ENCODE measurements around the gene GCDH.
"Not testable (repeated sequence)": the region's sequence is repeated elsewhere in the genome, so short reads cannot be mapped to it uniquely, and the experiment has no call there.

Gene GCDH

GRCh38 chr19:12907166-12907565, 16.2 kb downstream of the GCDH start:
- ATAC-seq (no peak), DNase-seq (no peak)

DNA sequence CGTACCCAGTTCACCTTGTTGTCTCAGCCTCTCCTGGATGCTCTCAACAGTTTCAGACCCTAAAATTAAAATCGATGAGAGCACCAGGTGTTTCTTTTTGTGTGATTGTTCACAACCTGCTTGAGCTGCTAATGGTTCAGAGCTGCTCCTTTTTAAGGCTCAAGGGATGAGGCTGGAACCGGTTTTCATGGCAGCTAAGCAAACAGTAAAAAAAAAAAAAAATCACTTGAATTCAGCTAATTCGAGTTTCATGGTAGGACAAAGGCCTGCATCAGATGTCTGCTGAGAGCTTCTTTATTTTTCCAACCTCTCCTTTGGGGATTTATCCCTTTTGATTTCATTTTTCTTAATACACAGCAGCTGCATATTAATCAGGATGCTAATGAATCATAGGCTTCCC, 21.6 kb downstream of the GCDH start:
- DNase-seq (no peak), ATAC-seq (no peak)

DNA sequence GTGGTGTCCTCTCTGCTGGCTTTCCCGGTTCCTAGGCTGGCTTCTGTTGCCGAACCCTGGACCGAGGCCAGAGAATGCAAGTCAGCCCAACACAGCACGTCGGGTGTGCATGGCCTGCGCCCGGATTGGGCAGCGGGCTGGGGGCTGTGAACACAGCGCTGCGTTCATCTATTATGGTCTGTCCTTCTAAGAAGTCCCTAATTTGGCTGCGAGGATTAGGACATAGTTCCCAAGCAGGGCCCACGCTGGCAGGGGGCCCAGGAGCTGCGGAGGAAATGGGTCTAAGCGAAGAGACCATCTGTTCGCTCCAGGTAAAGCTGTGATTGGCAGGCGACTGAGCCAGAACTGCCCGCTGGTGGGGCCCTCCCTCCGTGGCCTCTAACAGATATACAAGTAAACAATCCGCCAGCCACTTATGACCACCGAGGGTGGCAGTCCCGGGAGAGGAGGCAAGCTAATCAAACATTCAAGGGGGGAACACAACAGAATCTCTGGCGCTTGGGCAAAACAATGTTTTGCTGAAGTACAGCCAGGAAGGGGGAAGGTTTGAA, 22.1 kb downstream of the GCDH start:
- no peak for DNase-seq
- no peak for ATAC-seq

GRCh38 chr19:12913851-12914690, 23.1 kb downstream of the GCDH start:
- DNase-seq (peak; percentile 55), ATAC-seq (peak; percentile 68)

DNA sequence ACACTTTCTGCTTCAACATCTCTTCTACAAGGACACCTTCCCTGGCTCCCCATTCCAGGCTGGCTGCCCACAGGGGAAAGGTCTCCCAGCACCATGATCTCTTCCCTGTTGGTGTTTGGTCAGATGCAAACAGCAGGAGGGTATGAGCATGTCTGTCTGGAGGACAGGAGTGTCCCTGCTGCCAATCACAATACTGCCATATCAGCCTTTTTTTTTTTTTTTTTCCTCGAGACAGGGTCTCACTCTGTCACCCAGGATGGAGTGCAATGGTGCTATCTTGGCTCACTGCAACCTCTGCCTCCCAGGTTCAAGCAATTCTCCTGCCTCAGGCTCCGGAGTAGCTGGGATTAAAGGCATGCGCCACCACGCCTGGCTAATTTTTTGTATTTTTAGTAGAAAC, 24.9 kb downstream of the GCDH start:
- DNase-seq, ATAC-seq: not testable (repeated sequence)

DNA sequence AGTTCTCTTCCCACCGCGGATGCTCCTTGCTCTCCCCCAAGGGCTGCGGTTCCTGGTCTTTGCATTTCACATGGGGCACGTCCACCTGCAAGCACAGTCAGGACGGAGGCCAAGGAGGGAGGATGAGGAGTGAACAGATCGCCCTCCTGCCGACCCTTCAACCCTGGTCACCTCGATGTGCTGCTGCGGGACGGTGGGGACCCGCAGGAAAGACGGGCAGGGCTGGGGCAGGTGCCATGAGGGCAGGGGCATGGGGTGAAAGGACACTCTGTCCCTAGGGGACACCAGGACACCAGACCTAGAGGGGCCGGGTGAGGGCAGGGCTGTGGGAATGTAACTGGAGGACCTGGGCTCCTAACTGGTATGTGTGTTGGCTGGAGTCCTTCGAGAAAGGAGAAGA, 27.3 kb downstream of the GCDH start:
- ATAC-seq, result no peak
- DNase-seq, result no peak

- ATAC-seq (no peak), DNase-seq (no peak)
Measured at GRCh38 chr19:12921047-12921446, 30.1 kb downstream of the GCDH start.

DNA sequence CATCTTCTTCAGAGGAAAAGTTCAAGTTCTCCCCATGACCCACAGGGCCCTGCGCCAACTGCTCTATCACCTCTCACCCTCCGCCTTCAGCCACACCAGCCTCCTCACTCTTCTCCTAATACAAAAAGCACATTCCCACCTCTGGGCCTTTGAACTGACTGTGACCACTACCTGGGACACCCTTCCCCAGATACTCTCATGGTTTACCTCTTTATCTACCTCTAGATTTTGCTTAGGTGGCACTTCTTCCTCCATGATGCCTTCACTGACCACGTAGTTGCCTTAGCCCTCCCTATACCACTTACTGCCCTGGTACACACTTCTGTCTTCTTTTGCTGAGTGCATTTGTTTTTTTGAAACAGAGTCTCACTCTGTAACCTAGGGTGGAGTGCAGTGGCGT, 32.0 kb downstream of the GCDH start:
- no peak for DNase-seq
- ATAC-seq, result no peak

- ATAC-seq, result no peak
- DNase-seq, result no peak
Measured at GRCh38 chr19:12924621-12925310, 33.8 kb downstream of the GCDH start.

- ATAC-seq, result no peak
- no peak for DNase-seq
Measured at GRCh38 chr19:12930002-12930645, 39.2 kb downstream of the GCDH start.

GRCh38 chr19:12932392-12933286, 41.7 kb downstream of the GCDH start:
- DNase-seq (no peak), ATAC-seq (no peak)

DNA sequence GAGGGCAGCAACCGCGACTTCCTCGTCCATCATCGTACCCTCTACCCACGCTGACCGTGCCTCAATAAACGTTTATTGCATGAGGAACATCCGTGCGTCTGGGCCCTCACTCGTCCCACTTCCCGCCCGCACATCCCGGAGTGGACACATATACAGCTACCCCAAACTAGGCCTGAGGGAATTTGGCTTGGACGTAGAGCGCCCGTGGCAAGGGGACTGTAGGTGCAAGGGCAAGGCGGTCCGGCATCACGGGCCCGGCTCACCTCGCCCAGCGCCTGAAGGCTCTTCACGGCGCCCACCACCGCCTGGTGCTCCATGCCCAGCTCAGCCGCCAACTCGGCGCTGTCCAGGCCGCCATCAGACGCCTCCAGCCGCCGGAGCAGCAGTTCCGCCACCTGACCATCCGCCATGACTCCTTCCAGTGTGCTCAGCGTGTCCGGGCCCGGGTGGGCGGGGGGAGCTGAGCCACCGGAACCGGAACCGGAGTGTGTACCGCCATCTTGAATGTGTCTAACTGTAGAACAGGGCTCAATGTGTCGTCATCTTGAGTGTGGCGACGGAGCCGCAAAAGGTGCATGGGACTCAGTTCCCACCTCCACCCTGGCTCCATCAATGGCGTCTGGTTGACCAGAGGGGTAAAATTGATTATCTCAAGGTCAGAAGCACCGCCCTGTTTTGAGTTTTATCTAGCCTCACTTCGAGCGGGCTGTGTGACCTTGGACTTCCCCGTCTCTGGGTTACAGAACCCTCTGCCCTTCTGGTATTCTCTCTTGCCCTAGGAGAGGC, 42.5 kb downstream of the GCDH start, which contains the start of gene FARSA:
Gene FARSA, minus strand, starts transcription at position 425 of the 786 bp plus-strand sequence. Its CDS starts 15 bp downstream, at position 410.
- ATAC-seq (peak; percentile 77), DNase-seq (peak; percentile 89)

GRCh38 chr19:12935071-12935470, 44.1 kb downstream of the GCDH start:
- ATAC-seq, result no peak
- DNase-seq, result no peak

DNA sequence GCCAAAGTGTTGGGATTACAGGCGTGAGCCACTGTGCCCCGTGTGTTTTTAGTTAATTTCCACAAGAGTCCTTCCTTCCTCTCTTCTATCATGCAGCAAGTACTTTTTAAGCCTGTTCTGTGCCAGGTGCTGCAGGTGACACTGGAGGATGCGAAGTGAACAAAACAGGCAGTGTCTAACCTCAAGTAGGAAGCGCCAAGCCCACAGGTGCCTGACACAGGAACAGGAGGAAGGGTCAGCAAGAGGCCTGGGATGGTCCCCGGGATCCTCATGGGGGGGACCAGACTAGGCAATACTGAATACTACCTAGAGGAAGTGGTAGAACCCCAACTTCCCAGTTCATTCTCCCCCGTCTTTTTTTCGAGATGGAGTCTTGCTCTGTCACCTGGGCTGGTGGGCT, 45.6 kb downstream of the GCDH start:
- ATAC-seq, result no peak
- no peak for DNase-seq

GRCh38 chr19:12937093-12937926, 46.4 kb downstream of the GCDH start:
- DNase-seq (peak; percentile 50), ATAC-seq (no peak)

GRCh38 chr19:12937927-12938778, 47.2 kb downstream of the GCDH start, which contains the start of gene CALR:
Gene CALR (plus strand): TSS chr19:12938609. CDS start chr19:12938680, 71 bp downstream.
- peak; percentile 92 for ATAC-seq
- peak; percentile 99 for DNase-seq

- DNase-seq (peak; percentile 43), ATAC-seq (no peak)
Measured at GRCh38 chr19:12938779-12939601, 48.0 kb downstream of the GCDH start.

- DNase-seq, result no peak
Measured at GRCh38 chr19:12939975-12940423, 49.0 kb downstream of the GCDH start.

More at GRCh38 chr19:12939975-12940423, 49.0 kb downstream of the GCDH start:
- no peak for ATAC-seq
